WTC11 (cell line): ENCODE measurements around the gene FAM227A. TPM values are rescaled to one million over a fixed set of nuclear protein-coding genes. Genes with fewer than 3 reads are reported as not detected.

ENCODE experiments used
- ATAC-seq: fragments of 200-7000 bp; cut with Tn5 transposase; 2 replicates; pipeline ENCODE4 v1.10.0; 2021; ENCODE audit warnings: mild to moderate bottlenecking, moderate library complexity
- CTCF ChIA-PET: fragments of 300-600 bp; sonication (Branson Sonifier 250); formaldehyde crosslinking; loops from one replicate; lab custom pipeline; 2021; ENCODE audit warnings: antibody characterized with exemption; lab: Charles Lee
- POLR2A ChIA-PET: fragments of 350-600 bp; sonication (Branson Sonifier 250); formaldehyde crosslinking; loops from one replicate; lab custom pipeline; 2021; ENCODE audit warnings: antibody characterized with exemption; lab: Charles Lee
- DNase-seq: peaks from one replicate; pipeline ENCODE4 v3.0.0; 2021; ENCODE audit warnings: low spot score
- H3K27ac Mint-ChIP-seq: 2 replicates; pipeline ENCODE4 v1.8.0; 2021; ENCODE audit warnings: mixed read lengths
- H3K27me3 Mint-ChIP-seq: 2 replicates; pipeline ENCODE4 v1.8.0; 2021; ENCODE audit warnings: low read depth, mild to moderate bottlenecking, moderate library complexity, mixed read lengths
- H3K36me3 Mint-ChIP-seq: 2 replicates; pipeline ENCODE4 v1.8.0; 2021; ENCODE audit warnings: mixed read lengths
- H3K4me1 Mint-ChIP-seq: 2 replicates; pipeline ENCODE4 v1.8.0; 2022; ENCODE audit warnings: mixed read lengths
- H3K4me3 Mint-ChIP-seq: 2 replicates; pipeline ENCODE4 v1.8.0; 2021; ENCODE audit warnings: mild to moderate bottlenecking, moderate library complexity, mixed read lengths
- H3K9me3 Mint-ChIP-seq: 2 replicates; pipeline ENCODE4 v1.8.0; 2021; ENCODE audit warnings: mixed read lengths
- AFF4 ChIP-seq: sonication (generic); formaldehyde crosslinking; IDR thresholded peaks from 2 replicates; pipeline ENCODE4 v1.8.1; 2023; ENCODE audit warnings: mild to moderate bottlenecking, missing genetic modification reagents, borderline replicate concordance
- ARID4B ChIP-seq: sonication (generic); formaldehyde crosslinking; IDR thresholded peaks from 2 replicates; pipeline ENCODE4 v1.8.0; 2023; ENCODE audit warnings: missing genetic modification reagents, mild to moderate bottlenecking, borderline replicate concordance
- CBFB ChIP-seq: sonication (generic); formaldehyde crosslinking; IDR thresholded peaks from 2 replicates; pipeline ENCODE4 v1.8.1; 2022; ENCODE audit warnings: mild to moderate bottlenecking, low read depth, missing genetic modification reagents
- ETV6 ChIP-seq: sonication (generic); formaldehyde crosslinking; IDR thresholded peaks from 2 replicates; pipeline ENCODE4 v1.8.1; 2022; ENCODE audit warnings: mild to moderate bottlenecking, missing genetic modification reagents
- FOXP1 ChIP-seq: sonication (generic); formaldehyde crosslinking; IDR thresholded peaks from 2 replicates; pipeline ENCODE4 v1.8.0; 2022; ENCODE audit warnings: missing genetic modification reagents, mild to moderate bottlenecking, moderate library complexity, borderline replicate concordance
- JAZF1 ChIP-seq: fragments of 250-450 bp; sonication (Bioruptor Pico); IDR thresholded peaks from 2 replicates; pipeline ENCODE4 v1.9.0; 2021; ENCODE audit warnings: moderate library complexity, mild to moderate bottlenecking, inconsistent platforms
- MYBL2 ChIP-seq: sonication (generic); formaldehyde crosslinking; IDR thresholded peaks from 2 replicates; pipeline ENCODE4 v1.8.1; 2023; ENCODE audit warnings: mild to moderate bottlenecking, moderate library complexity, missing genetic modification reagents
- NR2C2 ChIP-seq: sonication (generic); formaldehyde crosslinking; IDR thresholded peaks from 2 replicates; pipeline ENCODE4 v1.8.0; 2022; ENCODE audit warnings: mild to moderate bottlenecking, missing genetic modification reagents
- PRDM15 ChIP-seq: sonication (generic); formaldehyde crosslinking; IDR thresholded peaks from 2 replicates; pipeline ENCODE4 v1.8.0; 2022; ENCODE audit warnings: missing genetic modification reagents
- SP1 ChIP-seq: sonication (generic); formaldehyde crosslinking; conservative IDR thresholded peaks from 2 replicates; pipeline ENCODE4 v1.8.1; 2022; ENCODE audit warnings: missing genetic modification reagents
- ZNF416 ChIP-seq: fragments of 250-450 bp; sonication (Bioruptor Pico); IDR thresholded peaks from 2 replicates; pipeline ENCODE4 v1.9.0; 2021; ENCODE audit warnings: mild to moderate bottlenecking, inconsistent platforms
- ZSCAN18 ChIP-seq: fragments of 250-450 bp; sonication (Bioruptor Pico); IDR thresholded peaks from 2 replicates; pipeline ENCODE4 v2.1.2; 2022; ENCODE audit warnings: mild to moderate bottlenecking, moderate library complexity
- total RNA-seq: library from RNA; stranded (reverse); gene quantifications from 3 replicates; pipeline ENCODE4 v1.2.3, GENCODE V29; 2021
- TF ChIP-seq, protein P1 (sequence below): fragments of 250-450 bp; sonication (Bioruptor Pico); conservative IDR thresholded peaks from 2 replicates; pipeline ENCODE4 v1.9.0; 2021; ENCODE audit warnings: mild to moderate bottlenecking
- TF ChIP-seq, protein P2 (sequence below): sonication (generic); formaldehyde crosslinking; IDR thresholded peaks from 2 replicates; pipeline ENCODE4 v1.8.1; 2023; ENCODE audit warnings: mild to moderate bottlenecking, missing genetic modification reagents, moderate library complexity
- TF ChIP-seq, protein P3 (sequence below): sonication (generic); formaldehyde crosslinking; IDR thresholded peaks from 2 replicates; pipeline ENCODE4 v1.8.1; 2022; ENCODE audit warnings: missing genetic modification reagents, borderline replicate concordance

The FAM227A gene
- total RNA-seq, 1 experiment from 2014 or later = 3.8 TPM

DNA sequence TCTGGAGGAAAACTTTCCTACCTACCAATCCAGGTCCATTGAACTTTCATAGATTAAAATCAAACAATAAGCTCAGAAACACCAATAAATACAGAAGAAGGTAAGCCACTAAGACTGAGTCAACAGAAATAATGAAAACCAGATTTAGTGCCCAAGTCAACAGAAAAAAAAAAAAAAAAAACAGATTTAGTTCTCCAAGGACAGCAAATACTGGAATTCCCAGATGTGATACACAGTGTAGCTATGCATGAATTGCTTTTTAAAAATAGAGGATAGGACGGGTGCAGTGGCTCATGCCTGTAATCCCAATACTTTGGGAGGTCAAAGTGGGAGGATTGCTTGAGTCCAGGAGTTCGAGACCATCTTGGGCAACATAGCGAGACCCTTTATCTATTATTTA, 101.9 kb downstream of the FAM227A start (continued):
- no peak for TF ChIP-seq PRDM15 (CRISPR knock-in tag)

DNA sequence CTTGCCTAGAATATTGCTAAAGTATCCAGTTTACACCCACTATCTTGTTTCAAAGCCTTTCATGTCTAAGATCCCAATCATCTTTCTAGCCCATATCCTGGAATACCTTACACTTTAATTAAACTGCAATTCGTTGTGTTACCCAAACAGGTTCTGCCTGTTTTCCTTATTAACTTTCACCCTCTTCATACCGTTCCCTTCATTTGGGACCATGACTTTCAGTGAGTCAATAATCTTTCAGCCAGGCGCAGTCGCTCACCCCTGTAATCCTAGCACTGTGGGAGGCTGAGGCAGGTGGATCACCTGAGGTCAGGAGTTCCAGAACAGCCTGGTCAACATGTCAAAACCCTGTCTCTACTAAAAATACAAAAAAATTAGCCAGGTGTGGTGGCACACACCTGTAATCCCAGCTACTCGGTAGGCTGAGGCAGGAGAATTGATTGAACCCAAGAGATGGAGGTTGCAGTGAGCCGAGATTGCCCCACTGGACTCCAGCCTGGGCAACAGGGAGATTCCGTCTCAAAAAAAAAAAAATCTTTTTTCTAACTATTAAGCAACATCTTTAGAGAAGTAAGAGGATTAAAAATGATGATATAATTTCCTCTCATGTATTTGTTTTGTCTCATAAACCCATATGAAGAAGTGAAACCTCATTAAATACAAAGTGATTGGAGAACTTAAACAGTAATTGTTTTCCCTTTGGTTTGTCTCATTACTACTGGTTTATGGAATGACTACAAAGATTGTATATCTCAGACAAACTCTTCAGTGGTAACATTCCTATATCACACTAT, 106.9 kb downstream of the FAM227A start:
- Mint-ChIP-seq H3K4me3 (no peak overlapping the region), H3K27me3 (peaks cover 2% of the 10 kb centered on the region; the same call in 1 of the 2 replicates), H3K36me3 (peaks cover 2% of the 10 kb centered on the region), H3K27ac (no peak overlapping the region), H3K4me1 (peaks cover 4% of the 10 kb centered on the region), H3K9me3 (peaks cover 2% of the 10 kb centered on the region)
- TF ChIP-seq MYBL2 = no peak
- no peak for TF ChIP-seq SP1 (CRISPR knock-in tag)
- no peak for TF ChIP-seq NR2C2 (CRISPR knock-in tag)
- no peak for TF ChIP-seq JAZF1 (CRISPR knock-in tag)
- no peak for TF ChIP-seq ETV6 (CRISPR knock-in tag)
- TF ChIP-seq, protein P1, sequence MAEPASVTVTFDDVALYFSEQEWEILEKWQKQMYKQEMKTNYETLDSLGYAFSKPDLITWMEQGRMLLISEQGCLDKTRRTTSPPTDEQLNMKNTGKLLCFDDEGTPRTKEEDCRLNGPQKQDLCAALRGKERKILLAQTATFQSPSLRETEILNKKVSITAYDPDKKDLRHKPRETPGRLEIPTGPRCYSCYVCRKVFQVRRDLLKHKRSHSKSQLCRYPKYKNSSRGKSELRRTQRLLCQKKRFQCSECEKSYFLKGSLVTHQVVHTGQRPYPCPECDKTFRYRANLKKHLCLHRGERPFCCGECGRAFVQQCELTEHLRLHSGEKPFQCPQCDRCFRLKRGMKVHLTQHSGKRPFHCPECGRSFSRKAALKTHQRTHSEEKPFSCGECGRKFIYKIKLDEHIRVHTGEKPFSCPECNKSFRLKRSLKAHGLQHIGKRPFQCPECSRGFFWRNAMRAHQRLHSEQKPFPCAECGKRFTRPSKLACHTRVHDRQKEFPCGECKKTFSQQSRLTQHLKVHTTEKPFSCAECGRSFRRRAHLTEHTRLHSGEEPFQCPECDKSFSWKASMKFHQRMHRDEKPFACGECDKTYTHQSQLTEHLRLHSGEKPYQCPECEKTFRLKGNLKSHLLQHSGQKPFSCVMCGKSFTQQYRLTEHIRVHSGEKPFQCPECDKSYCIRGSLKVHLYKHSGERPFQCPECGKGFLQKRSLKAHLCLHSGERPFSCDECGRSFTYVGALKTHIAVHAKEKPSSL (CRISPR knock-in tag) = no peak
- TF ChIP-seq, protein P2, sequence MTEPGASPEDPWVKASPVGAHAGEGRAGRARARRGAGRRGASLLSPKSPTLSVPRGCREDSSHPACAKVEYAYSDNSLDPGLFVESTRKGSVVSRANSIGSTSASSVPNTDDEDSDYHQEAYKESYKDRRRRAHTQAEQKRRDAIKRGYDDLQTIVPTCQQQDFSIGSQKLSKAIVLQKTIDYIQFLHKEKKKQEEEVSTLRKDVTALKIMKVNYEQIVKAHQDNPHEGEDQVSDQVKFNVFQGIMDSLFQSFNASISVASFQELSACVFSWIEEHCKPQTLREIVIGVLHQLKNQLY (CRISPR knock-in tag) = no peak
- TF ChIP-seq CBFB (CRISPR knock-in tag) = no peak
- TF ChIP-seq ZSCAN18 (CRISPR knock-in tag) = no peak
- TF ChIP-seq AFF4 = no peak
- no peak for TF ChIP-seq ARID4B (CRISPR knock-in tag)
- TF ChIP-seq, protein P3, sequence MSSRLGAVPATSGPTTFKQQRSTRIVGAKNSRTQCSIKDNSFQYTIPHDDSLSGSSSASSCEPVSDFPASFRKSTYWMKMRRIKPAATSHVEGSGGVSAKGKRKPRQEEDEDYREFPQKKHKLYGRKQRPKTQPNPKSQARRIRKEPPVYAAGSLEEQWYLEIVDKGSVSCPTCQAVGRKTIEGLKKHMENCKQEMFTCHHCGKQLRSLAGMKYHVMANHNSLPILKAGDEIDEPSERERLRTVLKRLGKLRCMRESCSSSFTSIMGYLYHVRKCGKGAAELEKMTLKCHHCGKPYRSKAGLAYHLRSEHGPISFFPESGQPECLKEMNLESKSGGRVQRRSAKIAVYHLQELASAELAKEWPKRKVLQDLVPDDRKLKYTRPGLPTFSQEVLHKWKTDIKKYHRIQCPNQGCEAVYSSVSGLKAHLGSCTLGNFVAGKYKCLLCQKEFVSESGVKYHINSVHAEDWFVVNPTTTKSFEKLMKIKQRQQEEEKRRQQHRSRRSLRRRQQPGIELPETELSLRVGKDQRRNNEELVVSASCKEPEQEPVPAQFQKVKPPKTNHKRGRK (CRISPR knock-in tag) = no peak
- no peak for TF ChIP-seq ZNF416 (CRISPR knock-in tag)
- no peak for TF ChIP-seq FOXP1 (CRISPR knock-in tag)
- CTCF ChIA-PET = no interaction called here
- POLR2A ChIA-PET = no interaction called here
- ATAC-seq (no peak), DNase-seq (no peak)
